GM19463 (cell line): ENCODE data around the gene POLR1A.
"Not testable (repeated sequence)": the region's sequence is repeated elsewhere in the genome, so short reads cannot be mapped to it uniquely, and the experiment has no call there.

ENCODE experiments used
- ATAC-seq: cut with Tn5 transposase; IDR thresholded peaks from one replicate; pipeline ENCODE4 v1.9.1; 2021; ENCODE audit warnings: mild to moderate bottlenecking, moderate library complexity; ENCODE audit not compliant: unreplicated experiment

POLR1A gene

DNA sequence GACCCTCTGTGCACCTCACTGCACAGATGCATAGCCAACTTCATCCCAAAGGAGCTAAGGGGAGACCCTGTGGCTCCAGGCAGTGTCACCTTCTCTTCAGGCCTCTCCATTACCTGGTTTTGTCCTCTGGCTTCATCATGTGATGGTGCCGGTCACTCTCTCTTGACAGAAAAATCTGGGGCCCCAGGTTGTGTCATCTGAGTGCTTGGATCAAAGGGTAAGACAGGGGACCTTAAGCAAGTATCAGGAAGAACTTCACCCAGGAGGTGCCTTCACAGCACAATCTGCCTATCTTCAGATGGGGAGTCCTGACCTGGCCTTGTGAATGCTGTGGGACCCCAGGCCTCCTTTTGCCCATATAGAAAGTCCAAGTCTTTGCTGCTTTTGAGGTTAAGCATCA lies 104.4 kb downstream of the POLR1A start:
- ATAC-seq: no peak

- ATAC-seq: no peak
Observed at GRCh38 chr2:86000938-86001312, 104.8 kb downstream of the POLR1A start.

DNA sequence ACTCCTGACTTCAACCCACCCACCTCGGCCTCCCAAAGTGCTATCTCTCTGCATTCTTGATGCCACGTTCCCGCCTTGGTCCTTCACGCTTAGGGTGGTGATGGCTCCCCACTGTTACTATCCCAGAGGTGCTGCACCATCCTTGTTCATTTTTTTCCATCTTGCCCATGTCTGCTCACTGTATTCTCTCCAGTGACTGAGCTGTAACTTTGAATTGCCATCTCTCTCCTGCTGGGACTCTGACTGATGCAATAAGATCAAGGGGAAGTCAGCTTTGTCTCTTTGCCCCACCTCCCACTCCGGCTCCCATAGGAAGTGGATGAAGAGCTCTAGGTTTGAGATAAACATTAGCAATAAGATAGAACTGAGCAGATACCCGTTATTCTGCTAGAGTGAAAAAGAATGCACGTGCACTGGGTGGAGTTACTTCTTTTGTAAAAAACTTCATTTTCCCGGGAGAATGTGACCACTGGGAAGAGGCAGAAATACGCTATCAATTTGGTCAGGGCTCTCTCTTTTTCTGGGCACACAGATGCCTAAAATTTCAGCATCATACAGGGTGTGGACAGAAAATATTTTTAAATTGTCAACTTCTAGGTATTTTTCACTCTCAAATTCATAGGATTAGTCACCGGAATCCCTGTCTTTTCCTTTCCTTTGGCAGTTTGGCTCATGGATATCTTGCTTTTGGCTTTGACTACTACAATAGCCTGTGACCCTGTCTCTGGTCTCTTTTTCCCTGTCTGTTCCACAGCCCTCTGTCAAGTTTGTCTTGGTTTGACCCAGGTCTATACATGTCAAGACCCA lies 105.4 kb downstream of the POLR1A start:
- no peak for ATAC-seq

DNA sequence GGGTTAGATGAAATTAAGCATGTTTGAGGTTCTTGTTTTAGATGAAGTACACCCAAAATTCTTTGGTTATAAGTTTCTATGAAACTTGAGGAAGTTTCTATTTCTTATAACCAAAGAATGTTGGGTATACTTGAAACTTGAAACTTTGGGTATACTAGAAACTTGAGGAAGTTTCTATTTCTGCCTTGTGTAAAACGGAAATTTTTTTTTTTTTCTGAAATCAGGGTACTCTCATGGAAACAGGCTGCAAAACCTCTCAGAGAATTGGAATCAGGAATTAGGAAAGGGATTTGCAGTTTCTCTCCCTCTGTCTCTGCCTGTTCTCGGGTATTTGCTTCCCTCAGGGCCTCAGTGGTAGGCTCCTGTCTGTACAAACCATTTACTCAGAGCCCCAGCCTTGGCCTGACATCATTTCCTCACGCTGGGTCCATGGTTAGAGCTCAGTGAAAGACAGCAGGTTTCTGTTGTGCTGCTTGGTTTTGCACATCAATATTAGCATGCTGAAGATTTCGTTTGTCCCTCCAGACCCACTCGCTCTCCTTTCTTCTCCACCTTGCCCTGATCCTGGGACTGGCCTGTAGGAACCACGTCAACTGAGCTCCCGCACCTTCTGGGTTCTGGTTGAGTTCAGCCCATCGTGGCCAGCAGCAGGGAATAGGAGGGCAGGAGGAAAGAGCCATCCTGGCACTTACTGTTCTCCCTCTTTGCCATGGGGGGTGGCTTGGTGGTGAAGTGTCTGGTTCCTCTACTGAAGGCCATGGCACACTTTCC lies 106.4 kb downstream of the POLR1A start:
- peak; percentile 79 for ATAC-seq

DNA sequence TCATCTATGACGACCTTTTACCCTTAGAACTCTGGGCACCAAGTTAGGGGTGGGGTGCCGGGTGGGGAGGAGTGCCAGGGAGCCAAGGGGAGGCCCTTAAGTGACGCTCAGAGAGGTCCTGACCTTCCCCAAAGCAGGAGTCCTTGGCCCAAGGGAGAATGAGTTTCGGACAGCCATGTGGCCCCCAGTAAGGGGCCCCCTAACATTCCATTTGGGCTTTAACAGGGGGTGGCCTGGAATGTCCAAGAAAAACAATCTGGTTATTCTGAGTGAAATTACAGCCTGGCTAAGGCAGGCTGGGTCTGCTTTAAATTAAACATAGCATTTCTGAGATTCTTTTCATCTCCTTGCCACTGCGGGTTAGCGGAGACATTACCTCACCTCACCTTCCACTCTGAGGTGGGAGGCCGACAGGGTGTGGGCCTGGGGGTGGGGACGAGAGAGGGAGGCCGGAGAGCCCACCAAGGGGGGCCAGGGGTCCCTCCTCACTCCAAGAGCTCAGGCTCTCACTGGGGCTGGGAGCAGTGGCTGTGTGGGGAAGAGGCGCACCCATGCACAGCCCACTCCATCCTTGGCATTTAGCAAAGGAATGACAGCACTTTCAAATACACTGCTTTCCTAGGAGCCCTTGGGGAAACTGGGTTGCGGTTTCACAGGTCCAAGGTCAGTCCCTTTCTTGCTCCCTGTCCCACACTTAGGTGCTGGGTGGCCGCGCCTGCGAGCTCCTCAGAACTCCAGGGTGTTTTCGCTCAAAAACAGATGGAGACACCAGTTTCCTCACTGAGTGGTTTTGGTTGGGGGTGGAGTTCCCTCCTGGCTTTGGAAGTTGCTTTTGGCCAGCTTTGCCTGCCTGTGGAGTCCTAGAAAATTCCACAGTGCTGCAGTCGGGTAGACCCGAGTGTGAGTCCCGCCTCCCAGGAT lies 107.4 kb downstream of the POLR1A start:
- no peak for ATAC-seq

GRCh38 chr2:85997017-85997970 lies 108.4 kb downstream of the POLR1A start:
- no peak for ATAC-seq

GRCh38 chr2:85996591-85996990 lies 109.1 kb downstream of the POLR1A start:
- no peak for ATAC-seq

DNA sequence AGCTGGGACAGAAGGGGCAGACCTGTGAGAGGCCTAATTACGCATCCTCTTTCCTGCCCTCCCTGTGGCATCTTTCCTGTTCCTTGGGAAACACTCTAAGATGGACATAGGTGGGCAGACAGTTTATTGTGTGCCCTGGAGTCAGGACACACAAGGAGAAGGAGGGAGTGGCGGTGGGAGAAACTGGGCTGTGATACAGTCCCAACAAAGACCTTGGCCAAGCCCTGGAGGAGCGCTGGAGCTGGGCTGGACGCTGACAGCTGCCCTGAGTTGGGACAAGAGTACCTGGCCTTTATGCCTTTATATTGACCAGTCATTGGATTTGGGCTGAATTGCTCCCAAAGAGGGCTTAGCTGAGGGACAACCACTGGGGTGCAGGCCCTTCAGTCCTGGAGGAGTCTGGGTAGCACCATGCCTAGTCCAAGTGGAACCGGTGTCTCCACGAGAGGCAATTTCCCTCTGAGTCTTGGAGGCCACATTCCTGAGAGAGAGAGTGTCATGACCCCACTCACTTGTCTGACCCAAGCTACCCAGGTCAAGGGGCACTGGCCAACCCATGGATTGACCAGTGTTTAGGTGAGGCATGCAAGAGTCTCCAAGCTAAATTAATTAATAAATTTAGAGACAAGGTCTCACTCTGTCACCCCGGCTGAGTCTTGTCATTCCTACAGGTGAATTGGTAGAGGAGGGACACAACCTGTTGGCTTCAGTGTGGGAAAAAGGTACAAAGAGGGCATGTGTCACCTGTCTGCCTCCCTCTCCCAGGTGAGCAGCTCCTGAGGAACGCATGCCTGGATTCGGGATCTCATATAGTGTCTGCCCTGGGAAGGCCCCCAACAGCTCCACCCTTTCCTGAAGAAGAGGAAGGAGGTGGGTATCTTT lies 109.8 kb downstream of the POLR1A start:
- no peak for ATAC-seq

GRCh38 chr2:85994897-85995647 lies 110.6 kb downstream of the POLR1A start:
- no peak for ATAC-seq

- ATAC-seq: peak; percentile 10
Observed at GRCh38 chr2:85994421-85994777, 111.3 kb downstream of the POLR1A start.

- ATAC-seq: no peak
Observed at GRCh38 chr2:85992611-85993010, 113.1 kb downstream of the POLR1A start.

DNA sequence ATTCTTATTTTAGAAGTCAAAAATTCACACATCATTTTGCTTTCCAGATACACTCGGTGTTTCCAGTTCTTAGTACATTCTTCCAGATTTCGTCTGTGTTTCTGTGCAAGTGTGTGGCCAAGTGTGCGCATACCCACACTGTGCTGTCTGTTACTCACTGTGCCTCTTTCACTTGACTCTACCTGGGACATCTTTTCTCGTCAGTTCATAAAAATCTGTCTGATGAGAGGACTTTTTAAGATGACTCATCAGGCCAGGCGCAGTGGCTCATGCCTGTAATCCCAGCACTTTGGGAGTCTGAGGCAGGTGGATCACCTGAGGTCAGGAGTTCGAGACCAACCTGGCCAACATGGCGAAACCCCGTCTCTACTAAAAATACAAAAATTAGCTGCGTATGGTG lies 113.6 kb downstream of the POLR1A start:
- not testable (repeated sequence) for ATAC-seq

DNA sequence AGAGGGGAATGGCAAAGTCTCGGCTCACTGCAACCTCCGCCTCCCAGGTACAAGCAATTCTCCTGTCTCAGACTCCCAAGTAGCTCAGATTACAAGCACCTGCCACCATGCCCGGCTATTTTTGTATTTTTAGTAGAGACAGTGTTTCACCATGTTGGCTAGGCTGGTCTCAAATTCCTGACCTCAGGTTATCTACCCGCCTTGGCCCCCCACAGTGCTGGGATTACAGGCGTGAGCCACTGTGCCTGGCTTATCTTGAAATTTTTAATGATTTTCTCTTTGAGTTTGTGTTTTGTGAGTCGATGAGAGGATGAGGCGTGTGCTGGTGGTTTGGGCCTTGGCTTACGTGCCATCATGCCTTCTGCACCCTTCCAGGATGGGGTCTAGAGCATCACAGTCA lies 115.6 kb downstream of the POLR1A start:
- ATAC-seq: no peak

- no peak for ATAC-seq
Observed at GRCh38 chr2:85989288-85989865, 116.3 kb downstream of the POLR1A start.

GRCh38 chr2:85988914-85989270 lies 116.8 kb downstream of the POLR1A start:
- no peak for ATAC-seq

DNA sequence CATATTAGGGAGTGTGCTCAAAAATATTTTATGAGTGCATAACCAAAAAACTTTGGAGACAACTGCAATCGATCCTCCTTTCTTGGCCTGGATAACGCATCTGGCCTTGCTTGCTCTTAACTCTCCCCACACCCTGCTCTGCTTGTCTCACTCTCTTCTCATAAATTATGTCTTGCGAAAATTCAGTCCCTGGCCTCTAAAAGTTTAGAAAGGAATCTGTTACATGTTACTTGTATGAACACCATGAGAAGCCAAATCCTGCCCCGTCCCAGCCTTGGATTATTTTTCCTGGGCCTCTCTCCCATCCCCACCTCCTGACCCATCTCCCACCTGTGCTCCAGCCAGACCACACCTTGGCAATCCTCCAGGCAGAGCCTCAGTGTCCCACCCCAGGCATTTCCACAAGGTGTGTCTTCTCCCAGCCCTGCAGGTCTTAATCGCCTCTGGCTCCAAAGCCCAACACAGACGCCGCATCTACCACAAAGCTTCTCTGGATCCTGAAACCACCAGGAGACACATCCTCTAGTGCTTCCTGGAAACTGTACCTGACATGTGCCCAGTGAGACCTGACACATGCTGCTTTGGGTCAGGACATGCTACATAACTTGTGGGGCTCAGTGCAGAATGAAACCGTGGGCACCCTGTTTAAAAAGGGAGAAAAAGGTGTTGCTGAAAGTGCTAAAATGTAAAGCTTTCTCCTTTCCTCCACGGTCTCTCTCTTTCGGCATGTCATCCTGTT lies 117.3 kb downstream of the POLR1A start:
- no peak for ATAC-seq
